NCI-H2107 (cell line): Measurements from ENCODE around the gene AGA.

ENCODE experiments used
- DNase-seq: peaks from one replicate; lab custom pipeline; 2025; lab: John Stamatoyannopoulos, UW

AGA gene

DNA sequence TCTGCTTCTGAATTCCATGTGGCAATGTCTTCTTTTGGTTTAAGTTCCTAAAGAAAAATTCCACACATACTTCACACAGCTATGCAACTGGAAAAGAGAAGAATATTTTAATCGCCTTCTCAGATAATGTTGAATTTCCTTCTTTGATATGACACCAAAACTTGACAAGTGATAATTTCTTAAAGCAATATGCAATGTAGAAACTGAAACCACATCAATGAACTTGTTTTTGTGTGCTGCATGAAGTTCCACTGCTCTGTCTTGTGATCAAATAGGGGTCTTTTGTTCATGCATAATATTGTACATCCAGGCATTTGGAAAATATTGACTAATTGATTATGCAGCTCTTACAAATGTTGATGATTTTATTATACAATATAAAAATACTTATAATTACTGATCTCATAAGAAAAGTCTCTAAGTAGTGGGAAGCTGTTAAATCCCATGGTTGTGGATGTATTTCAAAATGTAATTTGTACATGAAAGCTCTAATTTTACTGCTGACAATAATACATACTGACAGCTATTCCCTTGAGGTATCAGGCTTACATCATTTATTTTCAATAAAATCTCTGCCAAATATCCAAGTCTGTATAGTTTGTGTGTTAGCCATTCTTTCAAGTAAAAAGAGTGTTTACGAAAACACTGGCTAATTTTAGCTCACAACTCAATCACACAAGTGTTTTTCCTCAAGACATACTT lies 56.5 kb downstream of the AGA start:
- no peak for DNase-seq

DNA sequence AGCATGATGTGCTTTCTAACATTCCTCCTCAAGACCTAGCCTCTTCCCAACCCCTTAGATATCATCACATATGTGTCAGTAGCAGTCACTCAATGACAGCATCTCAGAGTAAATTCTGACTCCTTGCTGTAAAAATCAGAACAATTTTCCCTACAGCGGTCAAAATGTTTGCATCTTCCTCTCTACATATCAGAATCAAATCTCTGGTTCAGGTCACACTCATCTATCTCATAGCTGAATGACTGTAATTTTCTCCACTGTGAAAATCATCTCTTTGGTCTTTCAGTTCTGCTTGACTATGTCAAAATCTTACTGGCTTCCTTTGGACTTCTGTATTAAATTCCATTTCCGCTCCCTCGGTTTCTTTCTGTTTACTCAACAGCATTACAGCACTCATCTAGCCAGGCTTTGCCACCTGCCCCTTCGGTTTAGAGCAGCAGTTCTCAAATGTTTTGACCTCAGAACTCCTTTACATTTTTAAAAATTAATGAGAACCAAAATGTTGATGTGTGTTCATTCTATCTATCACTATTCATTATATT lies 57.3 kb downstream of the AGA start:
- no peak for DNase-seq

DNA sequence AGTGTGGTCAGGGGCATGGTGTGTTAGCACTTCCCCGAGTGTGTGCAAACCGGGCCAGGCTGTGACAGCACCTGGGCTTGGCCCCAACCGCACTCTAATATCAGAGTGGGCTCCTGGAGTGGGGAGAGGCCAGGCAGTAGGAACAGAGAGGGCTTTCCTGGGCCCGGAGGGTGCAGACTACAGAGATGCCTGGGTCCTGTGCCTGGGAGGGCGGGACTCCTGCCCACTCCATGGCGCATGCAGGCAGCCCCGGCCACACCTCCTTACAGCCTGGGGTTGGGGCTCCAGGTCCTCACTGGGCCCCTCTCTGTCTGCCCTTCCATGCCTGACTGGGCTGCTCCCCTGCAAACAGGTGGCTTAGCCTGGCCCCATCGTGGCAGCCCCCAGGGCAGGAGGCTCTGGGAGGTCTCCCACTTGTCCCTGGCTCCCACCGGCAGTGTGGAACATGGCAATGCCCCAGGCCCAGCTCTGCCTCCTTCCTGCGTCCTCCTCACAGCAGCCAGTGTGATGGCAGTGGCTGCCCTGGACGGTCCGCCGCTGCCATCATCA lies 60.4 kb downstream of the AGA start:
- DNase-seq = no peak
